IPS-20b (cell line): ENCODE results near the gene ALPK3.

Source experiments
- H3K27ac ChIP-seq: one replicate; pipeline ENCODE4 v1.5.1; 2013; ENCODE audit warnings: low read length
- H3K27me3 ChIP-seq: 2 replicates; pipeline ENCODE4 v1.6.1; 2013; ENCODE audit warnings: mild to moderate bottlenecking, low read length, inconsistent platforms; ENCODE audit not compliant: insufficient read depth
- H3K36me3 ChIP-seq: 2 replicates; pipeline ENCODE4 v1.6.1; 2013; ENCODE audit warnings: low read depth, mild to moderate bottlenecking, inconsistent platforms, low read length, moderate library complexity; ENCODE audit not compliant: insufficient read depth
- H3K4me1 ChIP-seq: 2 replicates; pipeline ENCODE4 v1.6.1; 2013; ENCODE audit warnings: mild to moderate bottlenecking, control low read depth, inconsistent platforms, low read length, moderate library complexity; ENCODE audit not compliant: insufficient read depth
- H3K4me3 ChIP-seq: 2 replicates; pipeline ENCODE4 v1.5.1; 2013; ENCODE audit warnings: mild to moderate bottlenecking, low read length, inconsistent platforms
- H3K9ac ChIP-seq: 2 replicates; pipeline ENCODE4 v1.6.1; 2013; ENCODE audit warnings: low read depth, mild to moderate bottlenecking, inconsistent platforms, low read length, moderate library complexity
- H3K9me3 ChIP-seq: 2 replicates; pipeline ENCODE4 v1.6.1; 2013; ENCODE audit warnings: mild to moderate bottlenecking, low read depth, low read length, inconsistent platforms; ENCODE audit not compliant: insufficient read depth

Gene ALPK3, protein sequence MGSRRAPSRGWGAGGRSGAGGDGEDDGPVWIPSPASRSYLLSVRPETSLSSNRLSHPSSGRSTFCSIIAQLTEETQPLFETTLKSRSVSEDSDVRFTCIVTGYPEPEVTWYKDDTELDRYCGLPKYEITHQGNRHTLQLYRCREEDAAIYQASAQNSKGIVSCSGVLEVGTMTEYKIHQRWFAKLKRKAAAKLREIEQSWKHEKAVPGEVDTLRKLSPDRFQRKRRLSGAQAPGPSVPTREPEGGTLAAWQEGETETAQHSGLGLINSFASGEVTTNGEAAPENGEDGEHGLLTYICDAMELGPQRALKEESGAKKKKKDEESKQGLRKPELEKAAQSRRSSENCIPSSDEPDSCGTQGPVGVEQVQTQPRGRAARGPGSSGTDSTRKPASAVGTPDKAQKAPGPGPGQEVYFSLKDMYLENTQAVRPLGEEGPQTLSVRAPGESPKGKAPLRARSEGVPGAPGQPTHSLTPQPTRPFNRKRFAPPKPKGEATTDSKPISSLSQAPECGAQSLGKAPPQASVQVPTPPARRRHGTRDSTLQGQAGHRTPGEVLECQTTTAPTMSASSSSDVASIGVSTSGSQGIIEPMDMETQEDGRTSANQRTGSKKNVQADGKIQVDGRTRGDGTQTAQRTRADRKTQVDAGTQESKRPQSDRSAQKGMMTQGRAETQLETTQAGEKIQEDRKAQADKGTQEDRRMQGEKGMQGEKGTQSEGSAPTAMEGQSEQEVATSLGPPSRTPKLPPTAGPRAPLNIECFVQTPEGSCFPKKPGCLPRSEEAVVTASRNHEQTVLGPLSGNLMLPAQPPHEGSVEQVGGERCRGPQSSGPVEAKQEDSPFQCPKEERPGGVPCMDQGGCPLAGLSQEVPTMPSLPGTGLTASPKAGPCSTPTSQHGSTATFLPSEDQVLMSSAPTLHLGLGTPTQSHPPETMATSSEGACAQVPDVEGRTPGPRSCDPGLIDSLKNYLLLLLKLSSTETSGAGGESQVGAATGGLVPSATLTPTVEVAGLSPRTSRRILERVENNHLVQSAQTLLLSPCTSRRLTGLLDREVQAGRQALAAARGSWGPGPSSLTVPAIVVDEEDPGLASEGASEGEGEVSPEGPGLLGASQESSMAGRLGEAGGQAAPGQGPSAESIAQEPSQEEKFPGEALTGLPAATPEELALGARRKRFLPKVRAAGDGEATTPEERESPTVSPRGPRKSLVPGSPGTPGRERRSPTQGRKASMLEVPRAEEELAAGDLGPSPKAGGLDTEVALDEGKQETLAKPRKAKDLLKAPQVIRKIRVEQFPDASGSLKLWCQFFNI (N-terminal part only)

DNA sequence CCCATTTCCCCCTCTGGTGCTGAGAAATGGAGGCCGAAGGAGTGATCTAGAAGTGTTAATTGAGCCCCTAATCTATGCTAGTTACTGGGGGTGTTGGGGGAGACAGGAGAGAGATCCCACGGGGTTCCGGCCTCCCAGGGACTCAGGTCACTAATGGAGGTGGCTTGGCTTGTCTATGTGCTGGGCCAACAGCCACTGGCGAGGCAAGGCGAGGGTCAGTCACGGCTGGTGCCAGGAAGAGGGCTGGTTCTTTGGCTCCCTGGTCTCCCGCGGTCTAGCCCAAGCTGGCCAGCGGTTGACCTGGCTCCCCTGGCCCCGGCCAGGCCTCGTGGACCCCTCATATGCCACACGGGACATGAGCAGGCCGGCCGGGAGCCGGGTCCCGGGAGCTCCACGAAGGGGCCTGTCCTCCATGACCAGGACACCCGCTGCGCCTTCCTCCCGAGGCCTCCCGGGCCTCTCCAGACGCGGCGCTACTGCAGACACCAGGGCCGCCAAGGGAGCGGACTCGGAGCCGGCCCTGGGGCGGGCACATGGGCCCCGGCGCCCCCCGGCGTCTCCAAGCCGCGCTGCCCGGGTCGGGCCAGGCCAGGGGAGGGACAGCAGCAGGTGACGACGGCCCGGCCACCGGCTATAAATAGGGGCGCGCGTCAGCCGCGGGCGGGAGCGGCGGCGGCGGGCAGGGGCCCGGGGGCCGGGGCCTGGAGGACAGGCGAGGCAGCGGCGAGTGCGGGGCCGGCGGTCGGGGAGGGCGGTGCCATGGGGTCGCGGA is at the start of gene ALPK3:
Gene ALPK3, plus strand, starts transcription at position 663 of the 772 bp plus-strand sequence. Its CDS starts 97 bp downstream, at position 760.
- Histone ChIP-seq H3K36me3 (peaks cover 7% of the 10 kb centered on the region; the same call in 1 of the 2 replicates), H3K4me1 (peaks cover 16% of the 10 kb centered on the region), H3K9me3 (no peaks in the 10 kb centered on the region), H3K27ac (peak within 1 kb of the TSS; percentile 4), H3K9ac (peak within 1 kb of the TSS; percentile 54; the same call in 1 of the 2 replicates), H3K4me3 (peak within 1 kb of the TSS; percentile 58), H3K27me3 (peaks cover 14% of the 10 kb centered on the region; the same call in 1 of the 2 replicates)

DNA sequence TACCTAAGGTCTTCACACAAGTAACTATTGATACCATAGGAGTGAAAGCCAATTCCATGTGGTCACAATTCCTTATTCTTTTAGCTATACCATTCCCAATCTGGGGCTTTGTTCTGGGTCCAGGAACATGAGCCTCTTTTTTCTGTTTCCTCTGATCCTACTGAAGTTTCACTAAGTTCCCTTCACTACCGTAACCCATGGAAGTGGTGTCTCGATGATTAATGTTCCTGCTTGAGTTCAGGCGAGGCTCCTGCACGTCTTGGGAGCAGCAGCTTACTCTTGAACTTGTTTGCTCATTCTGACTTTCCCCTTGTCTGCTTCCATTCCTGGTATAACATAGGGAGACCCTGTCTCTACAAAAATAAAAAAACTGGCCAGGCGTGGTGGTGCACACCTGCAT is 45.1 kb upstream of the ALPK3 start:
- no peaks in the 10 kb centered on the region for H3K4me1 ChIP-seq
- no peak overlapping the region for H3K27ac ChIP-seq
- peaks cover 16% of the 10 kb centered on the region; the same call in 1 of the 2 replicates for H3K36me3 ChIP-seq
- no peaks in the 10 kb centered on the region for H3K9me3 ChIP-seq
- H3K4me3 ChIP-seq: no peak overlapping the region
- H3K9ac ChIP-seq: no peak overlapping the region
- no peaks in the 10 kb centered on the region for H3K27me3 ChIP-seq

DNA sequence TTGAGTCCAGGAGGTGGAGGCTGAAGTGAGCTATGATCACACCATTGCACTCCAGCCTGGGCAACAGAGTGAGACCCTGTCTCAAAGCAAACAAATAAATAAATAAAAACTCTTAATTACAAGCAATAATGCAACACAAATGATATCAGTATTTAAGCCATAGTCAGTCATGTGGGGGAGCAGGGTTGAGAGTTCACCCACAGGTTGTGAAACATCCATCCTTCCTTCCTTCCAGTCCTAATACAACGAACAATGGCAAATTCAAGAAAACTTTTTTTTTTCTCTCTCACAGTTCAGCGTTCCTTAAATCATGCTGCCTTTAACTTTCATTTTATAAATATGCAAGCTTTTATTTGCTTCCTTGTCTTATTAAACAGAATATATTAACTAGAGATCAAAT is 44.7 kb upstream of the ALPK3 start:
- H3K4me3 ChIP-seq: no peak overlapping the region
- peaks cover 16% of the 10 kb centered on the region; the same call in 1 of the 2 replicates for H3K36me3 ChIP-seq
- H3K4me1 ChIP-seq: no peaks in the 10 kb centered on the region
- H3K9me3 ChIP-seq: no peaks in the 10 kb centered on the region
- H3K27ac ChIP-seq: no peak overlapping the region
- H3K27me3 ChIP-seq: no peaks in the 10 kb centered on the region
- no peak overlapping the region for H3K9ac ChIP-seq

DNA sequence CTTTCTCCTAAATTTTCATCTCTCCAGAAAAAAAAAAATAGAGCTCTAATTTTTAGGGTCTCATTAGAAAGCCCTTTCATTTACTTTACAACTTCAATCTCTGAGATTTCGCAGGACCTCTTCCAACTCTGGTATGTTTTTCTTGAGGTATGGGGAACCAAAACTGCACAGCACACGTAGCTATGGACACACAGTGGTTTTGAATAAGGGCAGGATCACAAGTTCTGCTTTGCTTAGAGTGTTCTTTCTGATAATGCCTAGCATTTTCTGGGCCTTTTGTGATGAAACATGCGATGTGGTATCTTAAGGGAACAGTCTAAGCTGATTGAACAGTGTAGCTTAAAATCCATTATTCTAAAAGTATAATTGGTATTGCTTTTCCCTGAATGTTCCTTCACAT is 43.4 kb upstream of the ALPK3 start:
- Histone ChIP-seq H3K27ac (no peak overlapping the region), H3K4me1 (no peaks in the 10 kb centered on the region), H3K4me3 (no peak overlapping the region), H3K27me3 (no peaks in the 10 kb centered on the region), H3K9me3 (no peaks in the 10 kb centered on the region), H3K9ac (no peak overlapping the region), H3K36me3 (peaks cover 10% of the 10 kb centered on the region; the same call in 1 of the 2 replicates)

DNA sequence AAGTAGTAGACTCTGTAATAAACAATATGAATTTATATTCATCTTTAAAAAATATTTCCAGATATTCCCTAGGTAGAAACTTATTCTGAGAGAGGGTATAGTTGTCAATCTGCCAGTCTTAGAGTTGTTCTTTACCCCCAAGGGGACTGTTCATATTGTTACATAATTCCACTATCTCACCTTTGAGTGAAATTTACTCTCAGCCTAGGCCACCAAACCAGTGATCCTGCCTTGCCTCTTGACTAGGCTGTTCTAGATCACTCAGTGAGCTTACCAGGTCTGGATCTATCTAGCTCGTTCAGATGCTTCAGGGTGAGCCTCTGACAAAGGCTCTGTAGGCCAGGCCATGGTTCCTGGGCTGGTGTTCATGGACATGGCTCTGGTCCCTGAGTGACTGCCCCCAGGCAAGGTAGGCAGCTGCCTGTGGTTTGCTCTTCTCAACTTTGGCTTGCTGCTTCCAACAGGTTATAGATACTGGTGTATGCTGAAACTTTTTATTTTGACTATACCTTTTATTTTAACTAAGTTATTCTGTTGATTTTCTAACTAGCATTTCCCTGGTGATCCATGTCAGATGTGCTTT is 41.2 kb upstream of the ALPK3 start:
- Histone ChIP-seq H3K9me3 (no peaks in the 10 kb centered on the region), H3K27me3 (no peaks in the 10 kb centered on the region), H3K4me3 (no peak overlapping the region), H3K27ac (no peak overlapping the region), H3K36me3 (0 out of 2 replicates have a peak, but pooled peaks cover 6% of the 10 kb centered on the region), H3K9ac (no peak overlapping the region), H3K4me1 (no peaks in the 10 kb centered on the region)

DNA sequence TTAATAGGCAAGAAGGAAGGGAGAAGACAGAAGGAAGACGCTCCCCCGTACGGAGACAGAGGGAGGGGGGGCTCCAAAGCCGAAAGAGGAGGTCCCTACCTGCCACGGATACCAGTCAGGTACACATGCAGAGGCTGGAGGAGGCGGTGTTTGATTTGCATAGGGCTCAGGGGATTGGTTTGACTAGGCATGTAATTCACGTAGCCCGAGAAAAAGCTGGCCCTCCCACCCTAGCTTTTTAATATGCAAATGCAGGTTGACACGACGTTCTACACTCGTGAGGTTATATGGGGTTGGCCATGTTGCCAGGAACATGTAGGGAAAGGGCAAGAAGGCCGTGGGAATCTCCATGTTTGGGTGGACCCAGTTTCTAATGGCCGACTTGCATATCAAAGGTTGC is 39.0 kb upstream of the ALPK3 start:
- H3K27ac ChIP-seq: no peak overlapping the region
- H3K9me3 ChIP-seq: no peaks in the 10 kb centered on the region
- H3K9ac ChIP-seq: no peak overlapping the region
- 0 out of 2 replicates have a peak overlapping the region, but pooled peaks have one; percentile 24 for H3K4me3 ChIP-seq
- H3K27me3 ChIP-seq: no peaks in the 10 kb centered on the region
- 0 out of 2 replicates have a peak, but pooled peaks cover 3% of the 10 kb centered on the region for H3K4me1 ChIP-seq
- H3K36me3 ChIP-seq: peaks cover 10% of the 10 kb centered on the region

DNA sequence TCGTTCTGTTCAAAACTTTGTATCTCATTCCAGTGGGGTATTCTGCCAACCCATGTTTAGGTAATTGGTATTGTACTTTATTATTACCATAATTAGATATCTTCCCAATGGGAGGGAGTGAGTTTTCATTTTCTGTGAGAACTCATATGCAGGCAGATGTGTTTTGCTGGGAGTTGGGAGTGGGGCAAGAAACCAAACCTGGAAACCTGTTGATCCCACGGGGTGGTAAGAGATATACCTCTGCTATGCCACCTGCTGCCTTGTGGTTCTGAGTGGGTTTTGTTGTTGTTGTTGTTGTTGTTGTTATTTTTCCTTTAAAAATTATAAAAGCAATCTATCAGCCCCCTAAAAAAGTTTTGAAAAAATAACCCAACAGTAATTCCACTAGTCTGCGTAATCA is 36.7 kb upstream of the ALPK3 start:
- 0 out of 2 replicates have a peak, but pooled peaks cover 7% of the 10 kb centered on the region for H3K4me1 ChIP-seq
- no peaks in the 10 kb centered on the region for H3K27me3 ChIP-seq
- H3K36me3 ChIP-seq: peaks cover 31% of the 10 kb centered on the region
- no peak overlapping the region for H3K4me3 ChIP-seq
- H3K27ac ChIP-seq: no peak overlapping the region
- H3K9me3 ChIP-seq: no peaks in the 10 kb centered on the region
- H3K9ac ChIP-seq: no peak overlapping the region

DNA sequence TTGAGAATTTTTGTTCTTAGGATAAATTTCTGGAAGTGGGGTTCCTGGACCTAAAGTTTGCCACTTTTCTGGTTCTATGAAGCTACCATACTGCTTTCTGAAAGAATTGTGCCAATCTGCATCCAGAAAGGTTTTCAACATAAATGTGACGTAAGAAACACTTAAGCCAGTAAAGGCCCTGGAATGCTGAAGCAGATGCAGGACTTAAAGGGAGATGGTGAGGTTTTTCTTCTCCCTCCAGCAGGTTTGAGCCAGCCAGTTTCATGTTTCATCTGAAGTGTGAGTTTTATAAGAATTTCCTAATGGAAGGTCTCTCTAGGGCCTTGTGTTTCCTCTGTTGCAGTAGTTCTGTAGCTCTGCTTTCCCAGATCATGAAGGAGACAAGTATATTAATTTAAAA is 35.7 kb upstream of the ALPK3 start:
- no peak overlapping the region for H3K4me3 ChIP-seq
- 0 out of 2 replicates have a peak, but pooled peaks cover 7% of the 10 kb centered on the region for H3K4me1 ChIP-seq
- H3K9ac ChIP-seq: no peak overlapping the region
- no peaks in the 10 kb centered on the region for H3K27me3 ChIP-seq
- no peak overlapping the region for H3K27ac ChIP-seq
- H3K36me3 ChIP-seq: peaks cover 37% of the 10 kb centered on the region
- no peaks in the 10 kb centered on the region for H3K9me3 ChIP-seq

DNA sequence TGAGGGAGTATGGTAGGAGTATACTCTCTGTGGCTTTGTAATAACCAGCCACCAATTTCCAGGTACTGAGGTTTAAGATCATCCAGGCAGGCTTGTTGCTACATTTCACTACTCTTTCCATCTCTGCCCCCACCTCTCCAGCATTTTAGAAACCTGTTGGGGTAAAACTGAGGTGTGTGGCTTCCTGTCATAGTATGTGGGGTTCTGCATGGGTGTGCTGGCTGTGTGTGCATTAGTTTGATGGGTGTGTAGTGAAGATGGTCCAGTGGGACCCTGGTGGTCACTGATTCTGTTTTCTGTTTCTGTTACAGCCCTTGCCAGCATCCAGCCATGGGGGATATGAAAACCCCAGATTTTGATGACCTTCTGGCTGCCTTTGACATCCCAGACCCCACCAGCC is 34.8 kb upstream of the ALPK3 start:
- no peak overlapping the region for H3K9ac ChIP-seq
- peaks cover 37% of the 10 kb centered on the region for H3K36me3 ChIP-seq
- H3K27me3 ChIP-seq: no peaks in the 10 kb centered on the region
- H3K4me3 ChIP-seq: no peak overlapping the region
- H3K4me1 ChIP-seq: 0 out of 2 replicates have a peak, but pooled peaks cover 7% of the 10 kb centered on the region
- H3K27ac ChIP-seq: no peak overlapping the region
- no peaks in the 10 kb centered on the region for H3K9me3 ChIP-seq

DNA sequence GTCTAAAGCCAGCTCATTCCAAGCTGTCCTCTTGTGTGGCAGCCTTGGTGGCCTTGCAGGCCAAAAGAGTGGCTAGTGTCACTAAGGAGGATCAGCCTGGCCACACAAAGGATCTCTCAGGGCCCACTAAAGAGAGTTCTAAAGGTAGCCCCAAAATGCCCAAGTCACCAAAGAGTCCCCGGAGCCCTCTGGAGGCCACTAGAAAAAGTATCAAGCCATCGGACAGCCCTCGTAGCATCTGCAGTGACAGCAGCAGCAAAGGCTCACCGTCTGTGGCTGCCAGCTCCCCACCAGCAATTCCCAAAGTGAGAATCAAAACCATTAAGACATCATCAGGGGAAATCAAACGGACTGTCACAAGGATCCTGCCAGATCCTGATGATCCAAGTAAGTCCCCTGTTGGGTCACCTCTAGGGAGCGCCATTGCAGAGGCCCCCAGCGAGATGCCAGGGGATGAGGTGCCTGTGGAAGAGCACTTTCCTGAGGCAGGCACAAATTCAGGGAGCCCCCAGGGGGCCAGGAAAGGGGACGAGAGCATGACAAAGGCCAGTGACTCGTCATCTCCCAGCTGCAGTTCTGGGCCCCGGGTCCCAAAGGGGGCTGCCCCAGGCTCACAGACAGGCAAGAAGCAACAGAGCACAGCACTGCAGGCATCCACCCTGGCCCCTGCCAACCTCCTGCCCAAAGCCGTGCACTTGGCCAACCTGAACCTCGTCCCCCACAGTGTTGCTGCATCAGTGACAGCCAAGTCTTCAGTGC is 33.5 kb upstream of the ALPK3 start:
- peaks cover 37% of the 10 kb centered on the region for H3K36me3 ChIP-seq

More for the DNA sequence above, 33.5 kb upstream of the ALPK3 start:
- Histone ChIP-seq H3K4me1 (0 out of 2 replicates have a peak, but pooled peaks cover 7% of the 10 kb centered on the region), H3K4me3 (no peak overlapping the region), H3K27me3 (no peaks in the 10 kb centered on the region), H3K9ac (no peak overlapping the region), H3K27ac (no peak overlapping the region), H3K9me3 (no peaks in the 10 kb centered on the region)
